Sigmoid colon (tissue), 4 donors: Measurements from ENCODE around the gene TTLL4.

Source experiments
- CTCF ChIP-seq, 4 experiments: fragments of 450-650 bp in 3 of 4; fragments of 200-600 bp in 1 of 4; IDR thresholded peaks; one replicate each; pipeline ENCODE4 v1.5.1; 2016 to 2019; ENCODE audit warnings: antibody characterized with exemption in 4 of 4, mild to moderate bottlenecking in 3 of 4, moderate library complexity in 2 of 4
- POLR2A ChIP-seq, 2 donors: fragments of 450-650 bp; IDR thresholded peaks; one replicate each; pipeline ENCODE4 v1.6.1; 2016; ENCODE audit warnings: antibody characterized with exemption in 2 of 2, mild to moderate bottlenecking in 2 of 2, moderate library complexity in 2 of 2
- POLR2AphosphoS5 ChIP-seq, 4 donors: sonication (generic); formaldehyde crosslinking; IDR thresholded peaks; one replicate each; pipeline ENCODE4 v1.6.1; 2017; ENCODE audit warnings: antibody characterized with exemption in 4 of 4

GRCh38 chr2:218680061-218680460 is 30.6 kb upstream of the TTLL4 start:
- TF ChIP-seq CTCF (IDR thresholded peaks at IDR 0.05) (no peak), POLR2A (IDR thresholded peaks at IDR 0.05) (no peak), POLR2AphosphoS5 (IDR thresholded peaks at IDR 0.05) (no peak)
